ENCODE results near the gene FNDC11.
"Not testable (repeated sequence)": the region's sequence is repeated elsewhere in the genome, so short reads cannot be mapped to it uniquely, and the experiment has no call there.

FNDC11 gene, protein sequence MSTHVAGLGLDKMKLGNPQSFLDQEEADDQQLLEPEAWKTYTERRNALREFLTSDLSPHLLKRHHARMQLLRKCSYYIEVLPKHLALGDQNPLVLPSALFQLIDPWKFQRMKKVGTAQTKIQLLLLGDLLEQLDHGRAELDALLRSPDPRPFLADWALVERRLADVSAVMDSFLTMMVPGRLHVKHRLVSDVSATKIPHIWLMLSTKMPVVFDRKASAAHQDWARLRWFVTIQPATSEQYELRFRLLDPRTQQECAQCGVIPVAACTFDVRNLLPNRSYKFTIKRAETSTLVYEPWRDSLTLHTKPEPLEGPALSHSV

DNA sequence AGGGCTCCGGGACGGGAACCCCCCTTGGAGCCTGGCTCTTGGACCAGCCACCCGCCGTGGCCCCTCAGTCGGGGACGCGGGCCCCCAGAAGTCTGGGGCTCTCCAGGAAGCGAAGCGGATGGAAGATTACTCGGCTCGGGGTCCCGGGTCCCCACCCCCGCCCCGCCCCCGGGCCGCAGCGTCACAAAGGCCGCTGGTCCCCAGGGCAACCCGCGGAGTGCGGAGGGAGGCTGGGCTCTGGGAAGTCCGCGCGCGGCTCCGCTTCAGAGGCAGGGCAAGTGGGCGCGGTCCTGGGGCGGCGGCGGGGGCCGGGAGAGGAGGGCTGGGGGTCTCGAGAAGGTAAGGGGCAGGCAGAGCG is at the start of gene FNDC11:
Gene FNDC11 (plus strand): TSS at position 227 of the 358 bp plus-strand sequence. CDS start 1,505 bp downstream, outside the sequence.
- peak; percentile 64 for DNase-seq

DNA sequence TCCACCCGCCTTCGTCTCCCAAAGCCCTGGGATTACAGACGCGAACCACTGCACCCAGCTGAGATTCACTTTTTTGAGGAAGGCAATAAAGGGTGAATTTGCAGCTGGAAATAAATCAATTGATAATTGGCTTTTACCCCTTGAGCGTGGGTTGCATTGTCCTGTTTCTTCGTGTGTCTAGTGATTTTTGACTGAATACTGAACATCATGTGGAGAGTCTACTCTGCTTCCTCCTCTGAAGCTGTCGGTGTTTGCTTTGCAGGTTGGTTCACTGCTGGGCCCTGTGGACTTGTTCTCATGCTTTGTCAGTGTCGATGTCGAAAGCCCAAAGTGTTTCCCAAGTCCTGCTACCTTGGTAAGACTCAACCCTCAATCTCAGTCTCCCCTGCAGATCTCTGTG is 49.3 kb upstream of the FNDC11 start:
- no peak for DNase-seq

DNA sequence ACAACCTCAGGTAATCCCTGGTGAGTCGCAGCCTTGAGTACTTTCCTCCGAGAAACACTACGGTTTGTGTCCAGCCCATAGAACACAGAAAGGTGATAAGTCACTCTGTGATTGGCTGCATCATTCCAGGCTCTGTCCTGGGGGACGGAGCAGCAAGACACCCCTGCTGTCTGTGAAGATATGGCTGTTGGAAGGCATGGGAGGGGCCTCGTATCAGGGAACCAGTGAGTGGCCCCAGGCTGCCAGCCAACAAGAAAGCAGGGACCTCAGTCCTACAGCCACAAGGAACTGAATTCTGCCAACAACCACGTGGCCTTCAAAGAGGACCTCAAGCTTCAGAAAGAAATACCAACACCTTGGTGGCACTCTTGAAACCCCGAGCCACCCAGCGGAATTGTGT is 48.7 kb upstream of the FNDC11 start:
- no peak for DNase-seq

DNA sequence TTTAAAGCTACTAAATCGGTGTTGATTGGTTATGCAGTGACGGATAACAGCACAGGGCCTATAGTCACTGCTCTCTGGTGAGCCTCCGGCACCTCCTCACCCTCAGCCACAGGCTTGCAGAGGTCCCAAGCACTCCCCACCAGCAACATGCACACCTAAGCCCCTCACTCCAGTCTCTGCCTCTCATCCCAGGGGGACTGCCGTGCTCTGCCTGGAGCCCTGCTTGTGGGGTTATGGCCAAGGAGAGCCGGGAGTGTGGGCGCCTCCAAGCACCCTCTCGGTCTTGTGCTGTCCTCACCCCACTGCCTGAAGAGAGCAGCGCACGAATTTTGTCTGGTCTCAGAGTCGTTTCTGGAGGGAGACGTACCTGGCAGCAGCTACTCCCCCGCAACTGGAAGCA is 48.2 kb upstream of the FNDC11 start:
- no peak for DNase-seq

DNA sequence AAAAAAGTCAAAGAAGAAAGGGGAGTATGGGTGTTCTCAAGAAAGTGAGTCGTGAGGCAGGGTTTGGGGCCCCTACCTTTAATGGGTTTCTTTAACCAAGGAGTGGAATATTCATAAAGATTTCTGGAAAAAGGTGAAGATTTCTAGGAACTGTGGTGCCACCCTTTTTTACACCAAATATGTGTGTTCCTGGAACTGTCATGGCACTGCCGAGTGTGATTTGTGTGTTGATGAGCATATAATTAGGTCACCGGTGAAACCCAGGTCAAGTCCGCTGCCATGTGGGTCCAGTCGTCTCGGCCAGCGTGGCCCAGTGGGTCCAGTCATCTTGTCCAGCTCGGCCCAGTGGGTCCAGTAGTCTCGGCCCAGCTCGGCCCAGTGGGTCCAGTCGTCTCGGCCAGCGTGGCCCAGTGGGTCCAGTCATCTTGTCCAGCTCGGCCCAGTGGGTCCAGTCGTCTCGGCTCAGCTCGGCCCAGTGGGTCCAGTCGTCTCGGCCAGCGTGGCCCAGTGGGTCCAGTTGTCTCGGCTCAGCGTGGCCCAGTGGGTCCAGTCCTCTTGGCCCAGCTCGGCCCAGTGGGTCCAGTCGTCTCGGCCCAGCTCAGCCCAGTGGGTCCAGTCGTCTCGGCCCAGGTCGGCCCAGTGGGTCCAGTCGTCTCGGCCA is 46.7 kb upstream of the FNDC11 start:
- no peak for DNase-seq

DNA sequence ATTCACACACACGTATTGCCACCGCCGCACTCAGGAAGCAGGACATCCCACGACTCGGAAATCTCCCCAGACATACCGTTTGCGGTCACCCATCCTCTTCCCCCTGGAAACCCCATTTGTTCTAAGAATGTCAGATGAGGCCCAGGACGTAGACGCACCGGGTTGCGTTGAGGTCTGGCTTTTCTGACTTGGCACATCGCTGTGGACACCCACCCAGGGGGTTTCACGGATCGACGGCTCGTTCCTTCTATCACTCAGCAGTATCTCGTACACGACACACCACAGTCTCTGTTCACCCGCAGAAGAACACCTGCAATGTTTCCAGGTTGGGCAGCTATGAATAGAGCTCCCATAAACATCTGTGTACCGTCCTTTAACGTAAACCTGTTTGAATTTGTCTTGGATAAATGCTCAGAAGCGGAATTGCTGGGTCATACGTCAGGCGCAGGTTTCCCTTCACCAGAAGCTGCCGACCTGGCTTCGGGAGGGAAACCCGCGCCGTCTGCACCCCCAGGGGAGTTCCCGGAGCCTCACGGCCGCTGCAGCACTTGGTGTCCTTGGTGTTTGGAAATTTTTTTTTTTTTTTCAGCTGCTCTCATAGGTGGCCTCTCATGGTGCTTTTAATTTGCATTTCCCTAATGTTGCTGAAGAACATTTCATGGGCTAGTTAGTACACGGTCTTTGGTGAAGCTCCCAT is 45.7 kb upstream of the FNDC11 start:
- DNase-seq, result no peak

DNA sequence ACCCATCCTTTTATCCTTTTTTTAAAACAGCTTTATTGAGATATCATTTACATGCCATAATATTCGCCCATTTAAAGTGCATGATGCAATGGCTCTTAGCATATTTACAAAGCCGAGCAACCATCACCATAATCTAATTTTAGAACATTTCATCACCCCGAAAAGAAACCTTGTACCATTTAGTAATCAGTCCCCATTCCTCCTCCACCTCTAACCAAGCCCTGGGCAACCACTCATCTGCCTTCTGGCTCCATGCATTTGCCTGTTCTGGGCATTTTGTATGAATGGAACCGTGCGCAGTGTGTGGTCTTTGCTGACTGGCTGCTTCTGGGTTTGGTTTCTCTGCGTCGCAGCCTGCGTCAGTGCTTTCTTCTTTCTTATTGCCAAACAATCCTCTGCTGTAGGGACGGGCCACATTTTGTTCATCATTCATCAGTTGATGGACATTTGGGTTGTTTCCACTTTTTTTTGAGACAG is 44.8 kb upstream of the FNDC11 start:
- DNase-seq, result no peak

DNA sequence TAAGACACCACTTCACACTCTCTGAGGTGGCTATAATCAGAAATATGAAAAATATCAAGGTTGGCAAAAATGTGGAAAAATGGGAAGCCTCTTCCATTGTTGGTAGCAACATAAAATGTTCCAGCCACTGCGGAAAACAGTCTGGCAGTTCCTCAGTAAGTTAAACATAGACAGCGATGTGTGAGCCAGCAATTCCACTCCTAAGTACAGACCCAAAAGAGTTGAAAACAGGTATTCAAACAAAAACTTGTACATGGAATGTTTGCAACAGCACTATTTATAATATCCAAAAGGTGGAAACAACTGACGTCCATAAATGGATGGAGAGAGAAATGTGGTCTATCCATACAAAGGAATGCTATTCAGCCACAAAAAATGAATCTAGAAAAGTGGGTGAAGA is 40.8 kb upstream of the FNDC11 start:
- DNase-seq, result no peak

DNA sequence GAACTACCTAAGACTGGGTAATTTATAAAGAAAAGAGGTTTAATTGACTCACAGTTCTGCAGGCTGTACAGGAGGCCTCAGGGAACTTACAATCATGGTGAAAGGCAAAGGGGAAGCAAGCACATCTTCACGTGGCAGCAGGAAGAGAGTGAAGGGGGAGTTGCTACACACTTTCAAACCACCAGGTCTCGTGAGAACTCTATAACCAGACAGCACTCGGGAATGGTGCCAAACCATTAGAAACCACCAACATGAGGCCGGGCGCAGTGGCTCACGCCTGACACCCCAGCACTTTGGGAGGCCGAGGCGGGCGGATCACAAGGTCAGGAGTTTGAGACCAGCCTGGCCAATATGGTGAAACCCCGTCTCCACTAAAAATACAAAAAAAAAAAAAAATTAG is 39.4 kb upstream of the FNDC11 start:
- not testable (repeated sequence) for DNase-seq

DNA sequence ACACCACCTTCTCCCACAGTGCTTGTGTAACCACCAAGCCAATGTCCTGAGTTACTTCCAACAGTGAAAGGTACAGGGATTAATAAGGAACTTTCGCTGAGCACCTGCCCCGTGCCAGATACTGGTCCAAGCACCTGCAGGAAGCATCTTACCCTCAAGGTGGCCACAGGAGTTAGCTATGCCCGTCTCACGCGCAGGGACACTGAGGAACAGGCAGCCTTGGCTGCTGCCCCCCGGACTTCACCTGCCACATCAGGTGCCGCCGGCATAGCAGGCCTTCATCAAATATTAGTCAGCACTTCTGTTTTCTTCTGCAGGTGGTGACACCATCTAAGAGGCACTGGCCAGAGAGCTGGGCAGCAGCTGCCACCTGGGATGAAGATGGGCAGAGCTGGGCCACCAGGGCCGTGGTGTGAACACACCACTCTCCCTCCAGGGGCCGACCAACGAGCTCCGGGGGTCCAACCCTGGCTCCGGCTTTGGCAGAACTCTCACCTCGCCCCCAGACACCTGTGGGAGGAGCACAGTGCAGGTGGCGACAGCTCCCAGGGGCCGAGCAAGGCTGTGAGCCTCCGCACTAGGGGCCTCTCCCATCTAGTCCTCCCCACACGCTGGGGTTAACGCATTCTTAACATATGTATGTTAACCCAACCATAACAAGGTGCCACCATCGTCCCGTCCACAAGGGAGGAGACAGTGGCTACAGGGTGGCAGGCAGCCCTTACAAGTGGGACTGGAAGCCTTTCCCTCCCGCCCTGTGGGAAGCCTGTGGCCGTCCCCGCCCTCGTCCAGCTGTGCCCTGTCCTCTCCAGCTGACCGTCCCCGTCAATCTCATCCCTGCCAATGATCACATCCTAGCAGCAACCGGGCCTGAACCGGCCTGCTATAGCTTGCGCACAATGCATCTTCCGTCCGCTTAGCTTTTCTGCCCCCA is 36.3 kb upstream of the FNDC11 start:
- no peak for DNase-seq

DNA sequence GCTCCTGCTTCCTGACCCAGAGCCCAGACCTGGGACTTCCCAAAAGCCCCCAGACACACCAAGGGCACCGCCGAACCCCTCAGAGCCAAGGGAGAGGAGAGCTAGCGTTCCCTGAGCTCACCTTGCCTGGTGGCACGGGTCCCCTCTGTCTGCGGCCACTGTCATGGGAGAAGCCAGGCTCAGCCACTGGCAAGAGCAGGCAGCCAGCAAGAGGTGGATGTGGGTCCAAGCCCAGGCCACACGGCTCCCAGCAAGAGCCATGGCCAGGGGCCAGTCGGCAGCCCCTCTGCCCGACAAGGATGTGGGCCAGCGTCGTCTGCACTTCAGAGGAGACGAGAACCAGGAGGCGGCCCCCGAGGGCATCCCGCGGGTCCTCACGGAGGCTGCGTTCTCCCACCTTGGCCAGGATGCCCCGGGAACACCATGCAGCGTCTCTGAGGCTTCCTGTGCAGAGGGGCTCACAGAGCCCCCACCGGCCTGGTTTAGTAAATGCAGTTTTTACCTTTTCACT is 35.6 kb upstream of the FNDC11 start:
- no peak for DNase-seq

DNA sequence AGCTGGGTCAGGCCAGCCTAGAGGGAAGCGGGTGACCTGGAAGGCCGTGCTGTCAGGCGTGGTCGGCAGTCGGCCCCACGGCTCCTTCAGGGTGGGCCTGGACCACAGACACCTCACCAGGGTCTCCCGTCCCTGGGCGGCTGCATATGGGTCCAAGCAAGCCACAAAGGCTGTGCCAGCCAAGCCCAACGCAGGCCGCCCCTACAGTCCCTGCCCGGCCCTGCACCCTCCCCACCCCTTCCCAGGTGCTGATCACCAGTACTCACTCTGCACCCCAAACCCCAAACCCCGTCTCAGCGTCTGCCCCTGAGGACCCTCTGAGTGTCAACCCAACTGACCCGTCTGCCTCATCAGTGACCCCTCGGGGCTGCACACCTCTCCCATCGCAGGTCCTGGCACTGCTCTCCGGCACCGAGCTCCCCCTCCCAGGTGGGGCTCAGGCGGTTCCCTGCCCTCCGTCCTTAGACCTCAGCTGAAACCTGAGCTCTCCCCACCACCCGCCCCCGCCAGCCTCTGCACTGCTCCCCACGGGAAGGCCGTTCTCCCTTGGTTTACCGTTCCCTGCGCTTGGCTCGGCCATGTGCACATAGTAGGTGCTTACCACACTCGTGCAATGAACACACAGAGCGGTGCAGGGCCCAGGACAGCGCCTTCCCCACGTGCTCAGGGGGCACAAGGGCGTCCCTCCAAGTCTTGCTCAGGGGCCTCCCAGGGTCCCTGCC is 34.9 kb upstream of the FNDC11 start:
- no peak for DNase-seq

DNA sequence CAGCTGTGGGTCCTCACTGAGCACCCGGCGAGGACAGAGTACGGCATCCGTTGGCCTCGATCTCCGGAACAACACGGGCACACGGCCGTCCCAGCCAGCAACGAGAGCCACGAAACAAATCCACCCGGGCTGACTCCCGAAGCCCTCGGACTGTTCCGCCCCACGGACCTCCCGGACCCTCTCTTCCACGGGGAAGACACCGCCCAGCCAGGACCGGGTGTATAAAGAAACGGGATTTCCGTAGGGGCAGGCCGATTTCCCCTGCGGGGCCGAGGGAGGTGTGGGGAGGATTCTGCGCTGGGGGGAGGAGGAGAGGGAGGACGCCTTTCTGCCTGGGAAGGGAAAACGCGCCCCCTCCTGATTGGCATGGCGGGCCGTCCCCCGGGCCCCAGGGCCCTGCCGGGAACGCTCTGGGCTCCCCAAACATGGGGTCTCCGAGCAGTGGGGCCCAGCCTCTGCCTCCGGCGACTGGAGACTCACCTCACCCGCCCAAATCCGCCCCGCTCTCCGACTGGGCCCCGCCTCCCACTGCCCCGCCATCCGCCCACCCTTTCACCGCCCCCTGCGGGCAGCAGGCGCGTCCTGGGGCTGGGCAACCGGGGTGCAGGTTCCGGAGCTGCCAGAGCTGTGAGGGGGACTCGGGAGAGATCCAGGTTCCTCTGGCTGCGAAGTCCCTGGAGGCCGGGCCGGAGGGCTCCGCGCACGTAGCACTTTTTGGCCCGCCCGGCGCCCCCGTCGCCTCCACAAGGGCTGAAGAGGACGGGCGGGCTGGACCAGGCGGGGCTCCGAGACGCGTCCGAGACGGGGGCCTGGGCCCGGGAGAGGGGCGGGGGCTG is 34.1 kb upstream of the FNDC11 start:
- peak; percentile 77 for DNase-seq

DNA sequence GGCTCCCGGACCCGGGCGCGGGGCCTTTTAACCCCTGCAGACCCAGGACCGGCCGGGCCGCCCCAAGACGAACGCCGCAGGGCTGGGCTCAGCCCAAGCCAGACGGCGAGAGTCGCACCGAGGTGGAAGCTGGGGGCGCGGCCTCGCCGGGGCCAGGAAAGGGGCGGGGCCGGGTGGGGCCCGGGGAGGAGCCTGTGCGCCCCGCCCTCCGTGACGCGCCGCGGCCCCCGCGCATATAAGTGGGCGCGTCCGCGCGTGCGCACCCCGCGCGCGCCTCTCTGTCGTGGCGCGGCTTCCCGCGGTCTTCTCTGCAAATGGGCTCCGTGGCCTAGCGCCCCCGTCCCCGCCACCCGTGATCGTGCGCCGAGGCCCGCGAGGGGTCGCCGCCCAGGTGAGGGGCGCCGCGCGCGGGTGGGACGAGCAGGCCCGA is 33.4 kb upstream of the FNDC11 start, which contains the start of gene PPDPF:
Gene PPDPF (plus strand): TSS at position 262 of the 430 bp plus-strand sequence. CDS start 544 bp downstream, outside the sequence.
- peak; percentile 84 for DNase-seq

DNA sequence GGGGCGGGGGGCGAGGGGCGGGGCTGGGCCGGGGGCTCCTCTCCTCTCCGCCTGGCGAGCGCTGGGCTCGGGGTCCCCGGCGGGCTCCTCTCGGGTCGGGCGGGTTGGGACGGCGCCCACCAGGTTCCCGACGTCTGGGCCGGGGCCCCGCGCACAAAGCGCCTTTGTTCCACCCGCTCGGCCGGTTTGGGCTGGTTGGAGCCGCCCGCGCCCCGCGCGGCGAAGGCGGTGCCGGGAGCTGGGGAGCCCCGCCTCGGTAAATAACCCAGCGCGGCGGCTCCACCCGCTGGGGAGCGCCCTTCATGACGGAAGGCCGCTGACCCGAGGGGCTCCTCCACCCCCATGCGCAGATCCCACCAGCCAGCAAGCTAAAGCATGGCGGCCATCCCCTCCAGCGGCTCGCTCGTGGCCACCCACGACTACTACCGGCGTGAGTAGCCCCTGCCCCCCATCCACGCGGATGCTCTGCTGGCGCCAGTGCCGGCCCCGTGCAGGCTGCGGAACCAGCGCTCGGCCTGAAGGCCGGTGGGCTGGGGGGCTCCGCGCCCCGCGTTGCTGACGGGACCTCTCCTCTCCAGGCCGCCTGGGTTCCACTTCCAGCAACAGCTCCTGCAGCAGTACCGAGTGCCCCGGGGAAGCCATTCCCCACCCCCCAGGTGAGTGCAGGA is 32.9 kb upstream of the FNDC11 start:
- peak; percentile 65 for DNase-seq

DNA sequence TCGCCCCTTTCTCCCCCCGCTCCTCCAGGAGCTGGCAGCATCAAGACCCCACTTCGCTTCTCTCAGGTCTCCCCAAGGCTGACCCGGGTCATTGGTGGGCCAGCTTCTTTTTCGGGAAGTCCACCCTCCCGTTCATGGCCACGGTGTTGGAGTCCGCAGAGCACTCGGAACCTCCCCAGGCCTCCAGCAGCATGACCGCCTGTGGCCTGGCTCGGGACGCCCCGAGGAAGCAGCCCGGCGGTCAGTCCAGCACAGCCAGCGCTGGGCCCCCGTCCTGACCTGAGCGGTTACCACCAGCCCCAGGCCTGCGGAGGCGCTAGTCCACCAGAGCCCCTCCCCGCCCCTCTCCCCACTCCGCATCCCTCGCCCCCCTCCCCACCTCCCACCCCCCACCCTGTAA is 32.4 kb upstream of the FNDC11 start:
- no peak for DNase-seq

DNA sequence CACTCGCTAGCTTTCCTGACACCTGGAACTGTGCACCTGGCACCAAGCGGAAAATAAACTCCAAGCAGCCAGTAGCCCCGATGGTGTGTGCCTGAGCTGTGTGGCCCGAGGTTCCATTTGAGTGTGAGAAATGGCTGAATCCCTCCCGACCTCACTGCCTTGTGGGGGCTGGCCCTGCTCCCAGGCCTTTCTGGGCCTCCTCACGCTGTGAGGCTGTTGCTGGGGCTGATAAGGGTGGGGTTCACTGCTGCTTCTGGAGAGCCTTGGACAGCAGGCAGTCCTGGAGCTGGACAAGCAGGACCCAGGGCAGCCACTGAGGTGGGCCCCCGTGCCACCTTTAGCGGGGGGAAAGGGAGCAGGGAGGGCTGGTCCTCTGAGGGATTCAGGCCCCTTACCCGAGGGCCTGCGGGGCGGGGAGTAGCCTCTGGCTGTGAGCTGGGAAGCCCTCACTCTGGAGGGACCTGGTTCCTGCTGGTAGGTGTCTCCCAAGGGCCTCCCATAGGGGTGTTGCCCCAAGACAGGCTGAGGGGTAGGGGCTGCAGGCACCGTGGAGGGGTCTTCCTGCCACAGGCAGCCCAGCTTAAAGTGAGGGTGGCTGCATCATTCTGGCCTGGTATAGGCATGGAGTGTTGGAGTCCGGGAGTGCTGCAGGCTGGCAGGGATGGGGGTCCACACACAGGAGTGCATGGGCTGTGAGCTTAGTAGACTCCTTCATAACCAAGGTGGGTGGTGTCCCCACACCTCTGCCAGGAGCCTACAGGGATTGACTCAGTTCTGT is 31.7 kb upstream of the FNDC11 start:
- DNase-seq, result no peak

DNA sequence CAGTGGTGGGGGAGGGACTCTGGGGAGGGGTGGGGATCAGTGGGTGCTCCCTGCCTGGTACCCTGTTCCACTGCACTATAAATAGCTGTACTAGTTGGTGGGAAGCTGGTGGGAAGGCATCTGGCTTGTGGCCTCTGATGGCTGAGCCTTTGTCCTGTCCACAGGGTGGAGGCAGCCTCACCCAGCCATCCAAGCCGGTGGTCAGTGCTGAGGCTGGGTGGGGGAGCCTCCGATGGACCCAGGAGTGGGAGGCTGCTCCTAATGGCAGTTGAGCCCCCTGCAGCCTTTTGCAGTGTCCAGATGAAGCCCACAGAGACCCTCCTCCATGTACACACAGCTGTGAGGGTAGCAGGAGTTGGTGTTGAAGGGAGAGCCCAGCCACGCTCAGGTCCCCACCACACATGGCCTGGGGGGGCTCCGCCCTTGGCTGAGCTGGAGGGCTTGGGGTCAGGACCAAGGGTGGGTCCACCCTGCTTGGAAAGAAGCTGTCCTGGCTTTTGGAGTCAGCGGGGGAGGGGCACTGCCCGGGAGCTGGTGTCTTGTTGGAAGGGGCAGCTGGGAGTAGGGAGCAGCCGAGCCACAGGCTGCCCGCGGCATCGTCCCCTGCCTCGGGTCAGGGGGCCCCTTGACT is 30.9 kb upstream of the FNDC11 start:
- no peak for DNase-seq

DNA sequence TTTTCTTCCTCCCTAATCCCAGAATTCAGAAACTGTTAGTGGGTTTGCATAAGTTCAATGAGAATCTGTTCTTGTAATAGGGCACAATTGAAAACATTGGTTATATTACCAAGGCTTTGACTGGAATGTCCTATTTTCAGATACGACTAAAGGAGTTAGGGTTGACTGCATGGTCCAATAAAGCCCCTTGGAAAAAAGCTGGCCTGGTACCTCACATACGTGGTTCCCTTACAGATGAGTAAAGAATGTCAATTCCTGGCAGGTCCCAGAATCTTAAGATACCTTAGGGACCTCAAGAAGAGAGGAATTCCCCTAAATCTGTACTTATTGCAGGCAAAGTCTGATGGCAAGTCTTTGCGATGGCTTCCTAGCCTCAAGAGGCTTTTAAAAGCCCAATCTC is 28.8 kb upstream of the FNDC11 start:
- DNase-seq, result no peak

Data from CD4-positive, alpha-beta T cell treated with Interleukin-17A for 1 hour (primary cell).